HG03108 (cell line): Measurements from ENCODE around the gene PCDHB16.
"Not testable (repeated sequence)": the region's sequence is repeated elsewhere in the genome, so short reads cannot be mapped to it uniquely, and the experiment has no call there.

Source experiments
- ATAC-seq: cut with Tn5 transposase; IDR thresholded peaks from one replicate; pipeline ENCODE4 v1.9.1; 2021; ENCODE audit warnings: moderate library complexity; ENCODE audit not compliant: unreplicated experiment

PCDHB16 gene

GRCh38 chr5:141182248-141182647 lies at the start of gene PCDHB16:
TSS of gene PCDHB16 (plus strand) at chr5:141182387. CDS start at chr5:141182560, 173 bp downstream.
- ATAC-seq, result no peak

DNA sequence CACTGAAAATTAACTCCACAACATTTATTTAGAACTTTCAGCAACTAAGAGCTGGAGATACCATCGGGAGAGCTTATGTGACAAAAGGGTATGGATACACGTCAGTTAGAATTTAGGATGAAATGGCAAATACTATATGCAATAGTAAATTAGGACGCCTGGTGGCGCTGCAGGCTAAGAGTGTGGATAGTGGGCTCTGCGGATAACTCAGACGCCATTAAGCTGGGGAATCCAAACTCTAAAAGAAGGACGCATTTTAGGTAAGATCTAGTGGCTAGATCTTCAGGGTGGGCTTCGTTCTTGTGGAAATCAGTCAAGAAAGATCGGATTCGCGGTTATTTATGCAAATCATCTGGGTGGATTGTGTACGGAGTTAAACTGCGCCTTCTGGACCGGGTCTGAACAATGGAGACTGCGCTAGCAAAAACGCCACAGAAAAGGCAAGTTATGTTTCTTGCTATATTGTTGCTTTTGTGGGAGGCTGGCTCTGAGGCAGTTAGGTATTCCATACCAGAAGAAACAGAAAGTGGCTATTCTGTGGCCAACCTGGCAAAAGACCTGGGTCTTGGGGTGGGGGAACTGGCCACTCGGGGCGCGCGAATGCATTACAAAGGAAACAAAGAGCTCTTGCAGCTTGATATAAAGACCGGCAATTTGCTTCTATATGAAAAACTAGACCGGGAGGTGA lies 47.0 kb upstream of the PCDHB16 start, which contains the start of gene PCDHB5:
TSS of gene PCDHB5 (plus strand) at position 177 of the 688 bp plus-strand sequence. CDS start at position 406, 229 bp downstream.
- no peak for ATAC-seq

DNA sequence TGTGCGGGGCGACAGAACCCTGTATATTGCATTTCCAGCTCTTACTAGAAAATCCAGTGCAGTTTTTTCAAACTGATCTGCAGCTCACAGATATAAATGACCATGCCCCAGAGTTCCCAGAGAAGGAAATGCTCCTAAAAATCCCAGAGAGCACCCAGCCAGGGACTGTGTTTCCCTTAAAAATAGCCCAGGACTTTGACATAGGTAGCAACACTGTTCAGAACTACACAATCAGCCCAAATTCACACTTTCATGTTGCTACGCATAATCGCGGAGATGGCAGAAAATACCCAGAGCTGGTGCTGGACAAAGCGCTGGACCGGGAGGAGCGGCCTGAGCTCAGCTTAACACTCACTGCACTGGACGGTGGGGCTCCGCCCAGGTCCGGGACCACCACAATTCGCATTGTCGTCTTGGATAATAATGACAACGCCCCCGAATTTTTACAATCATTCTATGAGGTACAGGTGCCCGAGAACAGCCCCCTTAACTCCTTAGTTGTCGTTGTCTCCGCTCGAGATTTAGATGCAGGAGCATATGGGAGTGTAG lies 46.4 kb upstream of the PCDHB16 start:
- ATAC-seq, result no peak

DNA sequence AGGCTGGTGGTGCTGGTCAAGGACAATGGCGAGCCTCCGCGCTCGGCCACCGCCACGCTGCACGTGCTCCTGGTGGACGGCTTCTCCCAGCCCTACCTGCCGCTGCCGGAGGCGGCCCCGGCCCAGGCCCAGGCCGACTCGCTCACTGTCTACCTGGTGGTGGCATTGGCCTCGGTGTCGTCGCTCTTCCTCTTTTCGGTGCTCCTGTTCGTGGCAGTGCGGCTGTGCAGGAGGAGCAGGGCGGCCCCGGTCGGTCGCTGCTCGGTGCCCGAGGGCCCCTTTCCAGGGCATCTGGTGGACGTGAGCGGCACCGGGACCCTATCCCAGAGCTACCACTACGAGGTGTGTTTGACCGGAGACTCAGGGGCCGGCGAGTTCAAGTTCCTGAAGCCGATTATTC lies 44.8 kb upstream of the PCDHB16 start:
- ATAC-seq, result not testable (repeated sequence)

- no peak for ATAC-seq
Measured at GRCh38 chr5:141149812-141150211, 32.4 kb upstream of the PCDHB16 start, which contains the start of gene PCDHB6. TSS of gene PCDHB6 (plus strand) at chr5:141150057. CDS start at chr5:141150258, 201 bp downstream.

DNA sequence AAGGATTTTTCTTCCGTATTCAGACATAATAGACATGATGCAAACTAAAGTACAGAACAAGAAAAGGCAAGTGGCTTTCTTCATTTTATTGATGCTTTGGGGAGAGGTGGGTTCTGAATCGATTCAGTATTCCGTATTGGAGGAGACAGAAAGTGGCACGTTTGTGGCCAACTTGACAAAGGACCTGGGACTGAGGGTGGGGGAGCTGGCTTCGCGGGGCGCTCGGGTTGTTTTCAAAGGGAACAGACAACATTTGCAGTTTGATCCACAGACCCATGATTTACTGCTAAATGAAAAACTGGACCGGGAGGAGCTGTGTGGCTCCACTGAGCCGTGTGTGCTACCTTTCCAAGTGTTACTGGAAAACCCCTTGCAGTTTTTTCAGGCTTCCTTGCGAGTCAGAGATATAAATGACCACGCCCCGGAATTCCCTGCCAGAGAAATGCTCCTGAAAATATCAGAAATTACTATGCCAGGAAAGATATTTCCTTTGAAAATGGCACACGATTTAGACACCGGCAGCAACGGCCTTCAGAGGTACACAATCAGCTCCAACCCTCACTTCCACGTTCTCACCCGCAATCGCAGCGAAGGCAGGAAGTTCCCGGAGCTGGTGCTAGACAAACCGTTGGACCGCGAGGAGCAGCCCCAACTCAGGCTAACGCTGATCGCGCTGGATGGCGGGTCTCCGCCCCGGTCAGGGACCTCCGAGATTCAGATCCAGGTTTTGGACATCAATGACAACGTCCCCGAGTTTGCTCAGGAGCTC lies 31.8 kb upstream of the PCDHB16 start:
- ATAC-seq, result no peak

- no peak for ATAC-seq
Measured at GRCh38 chr5:141150993-141151325, 31.2 kb upstream of the PCDHB16 start.

DNA sequence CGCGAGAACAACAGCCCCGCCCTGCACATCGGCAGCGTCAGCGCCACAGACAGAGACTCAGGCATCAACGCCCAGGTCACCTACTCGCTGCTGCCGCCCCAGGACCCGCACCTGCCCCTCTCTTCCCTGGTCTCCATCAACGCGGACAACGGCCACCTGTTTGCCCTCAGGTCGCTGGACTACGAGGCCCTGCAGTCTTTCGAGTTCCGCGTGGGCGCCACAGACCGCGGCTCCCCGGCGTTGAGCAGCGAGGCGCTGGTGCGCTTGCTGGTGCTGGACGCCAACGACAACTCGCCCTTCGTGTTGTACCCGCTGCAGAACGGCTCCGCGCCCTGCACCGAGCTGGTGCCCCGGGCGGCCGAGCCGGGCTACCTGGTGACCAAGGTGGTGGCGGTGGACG lies 30.6 kb upstream of the PCDHB16 start:
- ATAC-seq, result not testable (repeated sequence)

- not testable (repeated sequence) for ATAC-seq
Measured at GRCh38 chr5:141152096-141152495, 30.1 kb upstream of the PCDHB16 start.

GRCh38 chr5:141155540-141156374 lies 26.4 kb upstream of the PCDHB16 start:
- no peak for ATAC-seq

- not testable (repeated sequence) for ATAC-seq
Measured at GRCh38 chr5:141157356-141157755, 24.8 kb upstream of the PCDHB16 start.

DNA sequence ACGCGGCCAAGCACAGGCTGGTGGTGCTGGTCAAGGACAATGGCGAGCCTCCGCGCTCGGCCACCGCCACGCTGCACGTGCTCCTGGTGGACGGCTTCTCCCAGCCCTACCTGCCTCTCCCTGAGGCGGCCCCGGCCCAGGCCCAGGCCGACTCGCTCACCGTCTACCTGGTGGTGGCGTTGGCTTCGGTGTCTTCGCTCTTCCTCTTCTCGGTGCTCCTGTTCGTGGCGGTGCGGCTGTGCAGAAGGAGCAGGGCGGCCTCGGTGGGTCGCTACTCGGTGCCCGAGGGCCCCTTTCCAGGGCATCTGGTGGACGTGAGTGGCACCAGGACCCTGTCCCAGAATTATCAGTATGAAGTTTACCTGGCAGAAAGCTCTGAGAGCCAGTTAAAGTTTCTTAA lies 24.3 kb upstream of the PCDHB16 start:
- ATAC-seq, result not testable (repeated sequence)

DNA sequence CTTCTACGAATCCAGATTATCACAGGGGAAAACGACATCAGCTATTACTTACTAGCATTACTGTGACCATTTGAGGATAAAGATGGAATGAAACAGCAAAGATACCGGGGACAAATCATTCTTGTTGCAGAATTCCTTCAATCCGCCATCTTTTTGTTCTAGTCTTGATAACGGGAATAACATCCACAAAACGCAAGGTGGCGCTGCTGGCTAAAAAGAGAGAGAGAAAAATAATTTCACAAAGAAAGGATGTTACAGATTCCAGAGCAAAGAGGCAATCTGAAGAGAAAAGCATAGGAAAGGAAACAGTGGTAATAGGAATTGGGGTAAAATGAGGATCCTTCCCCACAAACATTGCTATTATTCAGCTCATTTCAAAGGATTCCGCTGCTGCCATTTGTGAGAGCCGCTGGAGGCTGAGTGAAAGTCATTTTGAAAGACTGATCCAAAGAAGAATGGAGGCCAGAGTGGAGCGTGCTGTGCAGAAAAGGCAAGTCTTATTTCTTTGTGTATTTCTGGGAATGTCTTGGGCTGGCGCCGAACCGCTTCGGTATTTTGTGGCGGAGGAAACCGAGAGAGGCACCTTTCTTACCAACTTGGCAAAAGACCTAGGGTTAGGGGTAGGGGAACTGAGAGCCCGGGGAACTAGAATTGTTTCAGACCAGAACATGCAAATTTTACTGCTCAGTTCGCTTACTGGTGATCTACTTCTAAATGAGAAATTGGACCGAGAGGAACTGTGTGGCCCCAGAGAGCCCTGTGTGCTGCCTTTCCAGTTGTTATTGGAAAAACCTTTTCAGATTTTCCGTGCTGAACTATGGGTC lies 9.6 kb upstream of the PCDHB16 start, which contains the start of gene PCDHB7:
TSS of gene PCDHB7 (plus strand) at position 264 of the 824 bp plus-strand sequence. CDS start at position 456, 192 bp downstream.
- ATAC-seq, result no peak

DNA sequence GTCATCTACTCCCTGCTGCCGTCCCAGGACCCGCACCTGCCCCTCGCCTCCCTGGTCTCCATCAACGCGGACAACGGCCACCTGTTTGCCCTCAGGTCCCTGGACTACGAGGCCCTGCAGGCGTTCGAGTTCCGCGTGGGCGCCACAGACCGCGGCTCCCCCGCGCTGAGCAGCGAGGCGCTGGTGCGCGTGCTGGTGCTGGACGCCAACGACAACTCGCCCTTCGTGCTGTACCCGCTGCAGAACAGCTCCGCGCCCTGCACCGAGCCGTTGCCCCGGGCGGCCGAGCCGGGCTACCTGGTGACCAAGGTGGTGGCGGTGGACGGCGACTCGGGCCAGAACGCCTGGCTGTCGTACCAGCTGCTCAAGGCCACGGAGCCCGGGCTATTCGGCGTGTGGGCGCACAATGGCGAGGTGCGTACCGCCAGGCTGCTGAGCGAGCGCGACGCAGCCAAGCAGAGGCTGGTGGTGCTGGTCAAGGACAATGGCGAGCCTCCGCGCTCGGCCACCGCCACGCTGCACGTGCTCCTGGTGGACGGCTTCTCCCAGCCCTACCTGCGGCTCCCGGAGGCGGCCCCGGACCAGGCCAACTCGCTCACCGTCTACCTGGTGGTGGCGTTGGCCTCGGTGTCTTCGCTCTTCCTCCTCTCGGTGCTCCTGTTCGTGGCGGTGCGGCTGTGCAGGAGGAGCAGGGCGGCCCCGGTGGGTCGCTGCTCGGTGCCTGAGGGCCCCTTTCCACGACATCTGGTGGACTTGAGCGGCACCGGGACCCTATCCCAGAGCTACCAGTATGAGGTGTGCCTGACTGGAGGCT lies 7.7 kb upstream of the PCDHB16 start:
- not testable (repeated sequence) for ATAC-seq

- ATAC-seq, result no peak
Measured at GRCh38 chr5:141175933-141176332, 6.3 kb upstream of the PCDHB16 start.

DNA sequence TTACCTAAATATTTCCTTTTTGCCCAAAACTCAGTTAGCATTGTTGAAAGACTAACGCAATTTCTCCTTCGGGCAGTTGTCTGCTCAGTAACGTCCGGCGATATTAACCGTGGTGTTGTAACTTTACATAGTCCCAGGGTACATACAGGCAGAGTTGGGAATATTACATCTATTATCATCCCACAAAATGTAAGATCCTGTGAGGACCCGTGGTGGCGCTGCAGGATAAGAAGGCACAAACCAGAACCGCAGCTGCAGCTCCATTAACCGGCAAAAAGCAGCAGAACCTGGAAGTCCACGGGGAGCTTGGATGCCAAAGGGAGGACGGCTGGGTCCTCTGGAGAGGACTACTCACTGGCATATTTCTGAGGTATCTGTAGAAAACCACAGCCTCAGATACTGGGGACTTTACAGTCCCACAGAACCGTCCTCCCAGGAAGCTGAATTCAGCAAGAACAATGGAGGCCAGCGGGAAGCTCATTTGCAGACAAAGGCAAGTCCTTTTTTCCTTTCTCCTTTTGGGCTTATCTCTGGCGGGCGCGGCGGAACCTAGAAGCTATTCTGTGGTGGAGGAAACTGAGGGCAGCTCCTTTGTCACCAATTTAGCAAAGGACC lies 4.5 kb upstream of the PCDHB16 start, which contains the start of gene PCDHB8:
TSS of gene PCDHB8 (plus strand) at position 214 of the 615 bp plus-strand sequence. CDS start at position 459, 245 bp downstream.
- not testable (repeated sequence) for ATAC-seq

- ATAC-seq, result not testable (repeated sequence)
Measured at GRCh38 chr5:141179371-141179770, 2.8 kb upstream of the PCDHB16 start.

- ATAC-seq, result not testable (repeated sequence)
Measured at GRCh38 chr5:141179876-141180275, 2.3 kb upstream of the PCDHB16 start.
